Stomach (tissue), 4 donors: ENCODE data around the gene TSPAN33.

Experiments used
- EP300 ChIP-seq: sonication (generic); formaldehyde crosslinking; IDR thresholded peaks from one replicate; pipeline ENCODE4 v1.6.1; 2017; ENCODE audit warnings: antibody characterized with exemption
- POLR2A ChIP-seq, 4 donors: fragments of 450-650 bp; IDR thresholded peaks; one replicate each; pipeline ENCODE4 v1.6.1; 2016; ENCODE audit warnings: antibody characterized with exemption in 4 of 4, control low read depth in 2 of 4, mild to moderate bottlenecking in 1 of 4, moderate library complexity in 1 of 4
- POLR2AphosphoS5 ChIP-seq, 3 donors: sonication (generic); formaldehyde crosslinking; IDR thresholded peaks; one replicate each; pipeline ENCODE4 v1.6.1; 2016; ENCODE audit warnings: antibody characterized with exemption in 3 of 3
- TF ChIP-seq, protein P1 (sequence below), 7 experiments: fragments of 450-650 bp in 4 of 7; fragments of 200-600 bp in 3 of 7; sonication (generic) in 3 of 7; IDR thresholded peaks; one replicate each; pipeline ENCODE4 v1.5.1; 2016 to 2019; ENCODE audit warnings: antibody characterized with exemption in 7 of 7, control low read depth in 2 of 7, mild to moderate bottlenecking in 1 of 7

- TF ChIP-seq, protein P1, sequence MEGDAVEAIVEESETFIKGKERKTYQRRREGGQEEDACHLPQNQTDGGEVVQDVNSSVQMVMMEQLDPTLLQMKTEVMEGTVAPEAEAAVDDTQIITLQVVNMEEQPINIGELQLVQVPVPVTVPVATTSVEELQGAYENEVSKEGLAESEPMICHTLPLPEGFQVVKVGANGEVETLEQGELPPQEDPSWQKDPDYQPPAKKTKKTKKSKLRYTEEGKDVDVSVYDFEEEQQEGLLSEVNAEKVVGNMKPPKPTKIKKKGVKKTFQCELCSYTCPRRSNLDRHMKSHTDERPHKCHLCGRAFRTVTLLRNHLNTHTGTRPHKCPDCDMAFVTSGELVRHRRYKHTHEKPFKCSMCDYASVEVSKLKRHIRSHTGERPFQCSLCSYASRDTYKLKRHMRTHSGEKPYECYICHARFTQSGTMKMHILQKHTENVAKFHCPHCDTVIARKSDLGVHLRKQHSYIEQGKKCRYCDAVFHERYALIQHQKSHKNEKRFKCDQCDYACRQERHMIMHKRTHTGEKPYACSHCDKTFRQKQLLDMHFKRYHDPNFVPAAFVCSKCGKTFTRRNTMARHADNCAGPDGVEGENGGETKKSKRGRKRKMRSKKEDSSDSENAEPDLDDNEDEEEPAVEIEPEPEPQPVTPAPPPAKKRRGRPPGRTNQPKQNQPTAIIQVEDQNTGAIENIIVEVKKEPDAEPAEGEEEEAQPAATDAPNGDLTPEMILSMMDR (IDR thresholded peaks at IDR 0.05): peak in 5 of 7 experiments; percentile 82 to 91 (median 87)
- TF ChIP-seq POLR2A (IDR thresholded peaks at IDR 0.05) (no peak), EP300 (no peak), POLR2AphosphoS5 (IDR thresholded peaks at IDR 0.05) (peak in 1 of 3 donors; percentile 61)
Observed at GRCh38 chr7:129218514-129219062, 74.1 kb downstream of the TSPAN33 start.
